HG03097 (cell line): ENCODE data around the gene PTPN2.
A peak's percentile ranks its signal among the peaks of the same experiment; 100 is the strongest.
"Not testable (repeated sequence)": the region's sequence is repeated elsewhere in the genome, so short reads cannot be mapped to it uniquely, and the experiment has no call there.

Experiments used
- ATAC-seq: cut with Tn5 transposase; IDR thresholded peaks from one replicate; pipeline ENCODE4 v1.9.1; 2021; ENCODE audit not compliant: unreplicated experiment, low FRiP score

Gene PTPN2

DNA sequence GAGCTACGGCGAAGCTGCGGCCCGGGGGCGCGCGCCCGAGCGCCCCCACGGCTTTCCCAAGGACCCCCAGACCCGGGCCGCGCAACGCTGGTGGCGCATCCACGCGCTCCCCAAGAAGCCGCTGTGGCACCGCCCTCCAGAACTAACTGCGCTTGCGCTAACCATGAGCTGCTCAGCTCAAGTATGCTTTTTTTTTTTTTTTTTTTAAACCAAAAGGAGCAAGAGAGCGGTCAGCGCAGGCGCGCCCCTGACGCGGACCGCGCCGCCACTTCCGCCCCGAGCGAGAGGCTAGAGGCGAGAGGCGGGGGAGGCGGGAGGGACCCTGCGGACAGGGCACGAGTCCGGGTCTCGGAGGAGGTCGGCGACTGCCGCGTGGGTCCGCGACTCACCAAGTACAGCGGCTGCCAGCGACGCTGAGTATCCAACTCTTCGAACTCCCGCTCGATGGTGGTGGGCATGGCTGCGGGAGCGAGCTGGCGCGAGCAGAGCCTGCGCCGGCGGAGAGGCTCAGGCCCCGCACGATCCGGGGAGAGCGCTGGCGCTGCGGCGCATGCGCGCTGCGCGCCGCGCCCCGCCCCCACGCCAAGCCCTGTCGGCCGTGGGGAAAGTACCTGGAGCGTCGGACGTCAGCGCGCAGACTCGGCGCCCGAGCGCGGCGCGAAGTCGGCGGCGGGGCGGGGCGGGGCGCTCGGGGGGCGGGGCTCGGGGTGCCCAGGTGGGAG, at the start of gene PTPN2:
Gene PTPN2, minus strand, starts transcription at position 554 of the 722 bp plus-strand sequence. Its CDS starts 96 bp downstream, at position 458.
- ATAC-seq: peak; percentile 78

DNA sequence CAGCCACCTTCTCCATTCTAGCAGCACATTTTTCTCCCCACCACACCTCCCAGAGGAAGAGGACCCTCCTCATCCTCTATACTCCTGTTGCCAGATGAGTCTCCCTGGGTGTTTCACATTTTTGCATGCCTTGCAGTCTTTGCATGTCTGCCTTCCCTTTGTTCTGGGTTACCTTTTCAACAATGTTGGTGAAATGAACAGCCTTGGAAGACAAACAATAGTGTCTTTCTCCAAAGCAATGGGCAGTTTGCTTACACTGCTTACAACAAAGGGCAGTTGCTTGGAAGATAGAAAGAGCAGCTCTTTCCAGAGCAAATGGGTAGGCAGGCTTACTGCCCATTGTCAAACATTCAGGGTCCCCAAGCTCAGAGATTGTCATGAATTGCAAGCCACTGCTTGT, 49.3 kb upstream of the PTPN2 start:
- ATAC-seq: no peak

DNA sequence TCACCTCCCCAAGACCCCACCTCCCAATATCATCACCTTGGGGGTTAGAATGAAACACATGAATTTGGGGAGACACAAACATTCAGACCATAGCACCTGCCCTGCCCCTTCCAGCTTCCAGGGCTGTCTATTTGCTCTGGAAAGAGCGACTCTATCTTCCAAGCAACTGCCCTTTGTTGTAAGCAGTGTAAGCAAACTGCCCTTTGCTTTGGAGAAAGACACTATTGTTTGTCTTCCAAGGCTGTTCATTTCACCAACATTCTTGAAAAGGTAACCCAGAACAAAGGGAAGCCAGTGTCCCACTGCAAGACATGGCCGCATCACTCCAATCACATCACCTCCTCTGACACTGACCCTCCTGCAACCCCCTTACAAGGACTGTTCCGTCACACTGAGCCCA, 46.9 kb upstream of the PTPN2 start:
- no peak for ATAC-seq

DNA sequence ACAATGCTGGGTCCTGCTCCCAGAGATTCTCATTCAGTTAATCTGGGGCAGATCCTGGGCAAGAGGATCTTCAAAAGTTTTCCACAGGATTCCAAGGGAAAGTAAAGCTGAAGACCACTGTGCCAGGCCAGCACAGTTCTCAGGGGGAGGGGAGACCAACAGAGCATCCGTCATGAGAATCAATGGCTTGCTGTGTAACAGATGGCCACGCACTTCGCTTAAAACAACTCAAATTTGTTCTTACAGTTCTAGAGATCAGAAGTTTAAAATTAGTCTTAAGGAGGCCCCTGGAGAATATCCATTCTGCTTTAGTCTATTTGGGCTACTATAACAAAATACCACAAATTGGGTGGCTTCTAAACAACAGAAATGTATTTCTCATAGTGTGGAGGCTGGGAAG, 46.3 kb upstream of the PTPN2 start:
- no peak for ATAC-seq

DNA sequence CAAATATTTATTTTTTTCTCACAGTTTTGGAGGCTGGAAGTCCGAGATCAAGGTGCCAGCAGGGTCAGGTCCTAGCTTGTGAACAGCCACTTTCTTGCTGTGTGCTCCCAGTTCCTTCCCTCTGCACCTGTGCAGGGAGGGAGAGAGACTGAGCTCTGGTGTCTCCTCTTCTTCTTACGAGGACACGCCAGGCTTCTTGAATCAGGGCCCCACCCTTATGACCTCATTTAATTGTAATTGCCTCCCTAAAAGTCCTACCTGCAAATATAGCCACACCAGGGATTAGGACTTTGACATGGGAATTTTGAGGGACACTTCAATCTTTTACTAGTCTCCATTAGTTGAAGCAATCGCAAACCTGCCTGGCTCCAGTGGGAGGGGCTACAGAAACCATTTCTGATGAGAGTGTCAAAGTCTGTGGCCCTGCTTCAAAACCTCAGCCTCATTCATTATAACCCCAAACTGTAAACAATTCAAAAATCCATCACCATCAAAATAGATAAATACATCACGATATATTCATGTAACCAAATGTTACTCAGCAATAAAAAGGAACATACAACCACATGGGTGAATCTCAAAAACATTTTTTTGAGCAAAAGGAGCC, 45.5 kb upstream of the PTPN2 start:
- ATAC-seq: no peak

DNA sequence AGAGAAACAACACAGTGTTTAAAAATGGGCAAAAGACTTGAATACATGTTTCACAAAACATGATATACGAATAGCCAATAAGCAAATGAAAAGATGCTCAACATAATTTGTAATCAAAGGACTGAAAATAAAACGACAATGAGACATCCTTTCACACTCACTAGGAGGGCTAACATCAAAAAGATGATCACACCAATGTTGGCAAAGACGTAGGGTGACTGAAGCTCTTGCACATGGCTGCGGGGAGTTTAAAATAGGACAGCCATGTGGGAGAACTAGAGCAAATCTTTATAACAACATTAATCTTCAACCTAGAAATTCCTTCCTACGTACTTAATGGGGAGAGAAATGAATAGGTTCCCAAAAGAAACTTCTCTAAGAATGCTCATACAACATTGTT, 44.6 kb upstream of the PTPN2 start:
- ATAC-seq: no peak

DNA sequence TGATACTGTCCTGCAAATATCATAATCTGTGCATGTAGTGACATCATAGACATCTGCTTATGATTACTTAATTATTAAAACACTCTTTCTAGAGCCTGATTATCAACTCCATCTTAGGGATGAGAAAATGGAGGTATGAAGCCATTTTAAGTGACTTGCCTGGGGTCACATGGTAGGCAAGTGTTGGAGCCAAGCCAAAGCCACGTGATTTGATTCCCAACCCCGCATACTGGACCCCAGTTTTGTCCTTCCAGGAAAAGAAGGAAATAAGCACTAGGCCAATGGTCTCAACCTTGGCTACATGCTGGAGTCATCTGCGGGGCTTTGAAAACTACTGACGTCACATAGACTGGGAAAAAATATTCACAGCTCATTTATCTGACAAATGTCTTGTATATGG, 44.2 kb upstream of the PTPN2 start:
- no peak for ATAC-seq

DNA sequence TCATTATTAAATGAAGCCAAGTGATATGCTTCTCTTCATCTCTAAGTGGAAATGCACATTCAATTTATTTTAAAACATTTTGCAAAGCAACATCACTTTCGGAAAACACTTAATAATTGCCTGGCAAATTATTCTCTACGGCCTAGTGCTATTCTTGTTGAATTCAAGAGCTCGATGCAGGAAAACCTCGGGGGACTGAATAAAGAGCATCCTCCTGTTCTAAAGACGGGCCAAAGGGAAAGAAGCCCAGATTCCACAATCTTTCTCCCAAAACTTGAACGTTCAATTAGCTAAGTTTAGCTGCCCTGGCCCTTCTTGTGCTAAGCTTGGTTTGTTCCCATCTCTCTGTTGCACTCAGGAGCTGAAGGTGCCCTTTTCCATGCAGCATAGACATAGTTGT, 40.6 kb upstream of the PTPN2 start:
- no peak for ATAC-seq

DNA sequence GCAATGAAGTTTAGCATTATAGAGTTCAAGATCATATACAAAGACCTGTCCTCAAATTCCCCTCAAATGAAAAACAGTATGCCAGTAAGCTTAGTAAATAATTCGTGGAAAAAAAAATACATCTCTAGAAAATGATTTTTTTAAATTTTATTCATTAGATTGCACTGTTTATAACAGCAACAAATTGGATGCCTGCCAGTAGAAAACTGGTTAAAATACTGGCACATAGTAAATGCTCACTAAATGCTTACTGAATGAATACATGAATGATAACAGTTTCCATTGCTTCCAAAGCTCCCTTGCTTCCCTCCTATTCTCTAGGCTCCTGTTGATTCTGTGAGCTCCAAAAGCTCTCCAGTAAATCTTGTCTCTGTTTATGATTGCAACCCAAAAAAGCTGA, 38.2 kb upstream of the PTPN2 start:
- no peak for ATAC-seq

DNA sequence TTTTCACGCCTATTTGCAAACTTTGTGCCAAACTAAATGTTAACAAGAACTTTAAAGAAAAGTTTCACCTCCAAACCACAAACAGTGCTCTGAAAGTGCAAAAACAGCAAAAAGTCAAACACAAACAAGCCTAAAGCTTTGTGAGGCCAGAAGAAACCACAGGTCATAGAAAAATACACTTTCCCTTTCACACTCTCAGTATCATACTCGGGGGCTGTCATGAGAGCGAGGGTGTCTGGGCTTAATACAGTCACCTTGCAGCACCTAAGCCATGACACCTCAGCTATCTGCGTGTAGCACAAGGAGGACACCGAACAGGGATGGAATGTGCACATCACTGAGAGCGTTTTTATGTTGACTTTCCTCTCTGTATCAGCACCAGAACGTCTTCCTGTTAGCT, 37.1 kb upstream of the PTPN2 start:
- no peak for ATAC-seq

DNA sequence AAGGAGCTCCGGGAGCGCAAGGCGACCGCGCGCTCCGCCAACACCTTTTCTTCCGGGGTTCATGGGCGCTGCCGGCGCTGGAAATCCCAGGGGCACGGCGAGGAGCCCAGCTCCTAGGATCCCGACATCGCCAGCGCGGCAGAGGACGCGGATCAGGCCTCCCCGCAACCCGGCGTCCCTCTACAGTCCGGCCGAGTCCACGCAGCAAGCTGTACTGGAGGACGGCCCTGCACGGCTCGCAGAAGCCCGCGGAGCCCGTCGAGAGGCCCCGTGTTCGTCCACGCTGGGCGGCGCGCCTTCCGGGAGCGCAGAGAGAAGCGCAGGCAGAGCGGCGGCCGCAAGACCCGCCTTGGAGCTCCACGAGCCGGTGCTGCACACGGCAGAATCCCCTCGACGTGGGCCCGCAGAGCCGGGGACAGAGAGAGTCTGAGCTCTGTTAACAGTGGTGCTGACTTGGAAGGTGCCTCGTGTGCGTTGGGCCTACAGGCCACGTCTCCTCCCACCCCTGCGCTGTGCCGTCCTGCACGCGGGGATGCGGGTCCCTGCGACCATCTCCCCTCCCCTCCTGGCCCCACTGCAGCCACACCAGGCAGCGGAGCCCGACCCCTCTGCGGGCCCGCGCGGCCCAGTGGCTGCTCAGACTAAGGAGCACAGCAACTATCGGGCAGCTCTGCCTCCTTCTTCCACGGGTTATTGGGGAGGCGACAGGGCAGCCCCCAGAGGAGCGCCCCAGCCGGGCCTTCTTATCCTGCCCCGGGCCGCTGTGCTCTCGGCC, 28.1 kb upstream of the PTPN2 start:
- ATAC-seq: no peak

DNA sequence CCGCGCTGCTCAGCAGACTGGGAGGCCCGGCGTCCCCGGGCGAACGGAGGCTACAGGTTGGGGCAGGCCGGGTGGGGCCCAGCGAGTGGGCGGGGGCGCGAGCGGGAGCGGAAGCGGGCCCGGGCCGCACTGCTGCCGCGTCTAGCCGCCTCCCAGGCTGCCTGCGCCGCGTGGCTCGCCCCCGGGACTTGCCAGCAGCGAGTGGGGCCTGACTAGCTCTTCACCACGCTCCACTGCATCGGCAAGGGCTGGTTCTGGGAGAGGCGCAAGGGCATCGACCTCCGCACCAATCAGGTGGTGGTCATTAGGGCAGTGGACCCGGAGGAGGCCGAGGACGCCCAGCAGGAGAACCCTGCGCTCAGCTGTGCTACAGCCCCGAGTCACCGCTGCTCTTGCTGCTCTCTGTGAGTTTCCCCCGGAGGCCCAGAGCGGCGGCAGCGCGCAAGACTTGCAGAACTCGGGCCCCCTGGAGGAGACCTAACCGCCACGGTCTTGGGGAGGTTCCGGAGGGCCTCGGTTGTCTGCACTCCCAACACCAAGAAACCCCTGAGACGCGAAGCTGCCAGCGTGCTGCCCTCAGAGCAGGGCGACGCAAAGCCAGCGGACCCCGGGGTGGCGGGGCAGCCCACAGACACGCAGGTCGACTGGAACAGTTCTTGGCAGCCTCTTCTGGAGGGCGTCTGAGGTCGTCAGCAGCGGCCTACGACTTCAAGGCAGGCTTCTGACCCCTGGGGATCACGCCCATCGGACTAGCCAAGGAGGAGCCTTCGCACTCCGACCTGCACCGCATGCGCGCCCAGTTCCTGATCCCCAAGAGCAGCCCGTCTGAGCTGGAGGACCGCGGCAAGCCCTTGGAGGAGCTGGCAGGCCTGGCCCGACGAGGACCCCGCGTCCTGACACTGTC, 27.2 kb upstream of the PTPN2 start:
- ATAC-seq: no peak

DNA sequence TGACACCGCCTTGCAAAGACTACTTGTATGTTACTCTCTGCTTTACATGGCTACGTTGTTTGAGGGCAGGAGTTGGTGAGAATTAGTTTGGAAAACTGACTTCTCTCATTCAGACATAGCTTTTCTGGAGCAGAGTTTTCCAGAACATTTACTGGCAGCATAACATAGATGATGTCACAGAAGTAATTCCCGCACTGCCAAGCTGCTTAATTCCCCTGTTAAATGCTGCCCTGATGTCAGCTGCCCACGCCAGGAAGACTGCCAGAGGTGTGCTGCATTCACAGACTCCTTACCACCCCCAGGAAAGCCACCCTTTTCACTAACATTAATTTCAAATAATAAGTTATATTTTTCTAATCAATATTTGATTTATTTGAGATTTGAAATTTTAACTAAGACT, 24.7 kb upstream of the PTPN2 start:
- ATAC-seq: no peak

DNA sequence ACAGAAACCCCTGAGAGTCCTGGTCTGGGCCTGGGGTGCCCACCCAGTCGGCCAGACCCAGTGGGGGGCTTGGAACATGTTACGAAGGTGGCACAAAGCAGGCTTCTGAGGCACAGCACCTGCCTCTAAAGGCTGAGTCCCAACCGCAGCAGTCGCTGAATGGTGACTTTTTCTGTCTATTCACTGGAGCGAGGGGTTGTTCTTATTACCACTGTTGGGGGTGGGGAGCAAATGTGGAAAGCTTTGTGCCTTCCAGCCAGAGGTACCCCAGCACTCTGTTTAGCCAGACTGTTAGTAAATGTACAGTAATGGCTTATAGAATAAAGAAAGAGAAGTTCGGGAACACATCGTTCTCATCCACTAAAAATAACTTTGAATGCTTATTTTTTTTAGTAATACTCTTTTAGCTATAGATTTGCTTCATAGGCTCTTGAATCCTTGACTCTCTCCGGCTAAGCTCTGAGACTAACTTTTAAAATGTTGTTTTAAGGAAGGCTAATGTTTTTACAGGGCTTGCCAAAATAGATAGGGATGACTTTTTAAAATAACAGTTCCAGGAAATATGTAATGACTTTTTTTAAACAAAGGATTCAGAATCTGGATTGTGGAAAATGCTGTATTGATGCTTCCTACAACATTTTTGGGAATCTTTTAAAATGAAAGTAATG, 23.4 kb upstream of the PTPN2 start:
- ATAC-seq: no peak

DNA sequence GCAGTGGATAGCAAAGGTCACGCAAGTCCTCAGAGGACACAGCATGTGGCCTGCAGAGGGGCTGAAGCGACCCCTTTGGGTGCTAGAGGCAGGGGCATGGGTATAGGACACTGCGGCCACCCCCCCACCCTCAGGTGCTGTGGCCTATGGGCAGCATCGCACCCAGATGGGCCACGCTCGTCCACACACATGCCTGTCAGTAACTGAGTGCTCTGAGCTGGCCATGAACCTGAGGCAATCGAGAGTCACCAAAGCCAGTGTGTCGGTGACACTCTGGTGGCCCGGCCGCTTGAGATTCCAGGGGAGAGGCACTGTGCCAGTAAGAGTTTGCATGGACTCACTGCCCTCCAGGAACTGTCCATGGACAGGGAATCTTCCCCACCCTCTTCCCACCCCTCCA, 22.7 kb upstream of the PTPN2 start:
- no peak for ATAC-seq

DNA sequence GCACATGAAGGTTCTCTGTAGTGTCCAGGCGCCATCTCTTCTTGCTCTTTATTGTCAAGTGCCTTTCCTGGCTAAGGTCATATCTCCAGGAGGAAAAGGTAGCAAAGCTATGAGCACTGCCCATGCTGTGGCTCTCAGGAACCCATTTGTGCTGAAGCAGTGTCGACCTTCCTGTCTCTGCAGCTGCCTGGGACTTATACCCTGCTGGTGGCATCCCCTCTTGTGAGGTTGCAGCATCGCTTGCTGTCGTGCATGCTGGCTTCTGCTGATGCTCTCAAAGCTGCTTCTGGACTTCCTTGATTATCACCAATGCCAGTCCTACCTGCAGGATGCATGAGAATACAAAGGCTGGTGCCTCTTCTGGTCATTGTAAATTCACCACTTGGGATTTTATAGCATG, 22.1 kb upstream of the PTPN2 start:
- ATAC-seq: no peak

DNA sequence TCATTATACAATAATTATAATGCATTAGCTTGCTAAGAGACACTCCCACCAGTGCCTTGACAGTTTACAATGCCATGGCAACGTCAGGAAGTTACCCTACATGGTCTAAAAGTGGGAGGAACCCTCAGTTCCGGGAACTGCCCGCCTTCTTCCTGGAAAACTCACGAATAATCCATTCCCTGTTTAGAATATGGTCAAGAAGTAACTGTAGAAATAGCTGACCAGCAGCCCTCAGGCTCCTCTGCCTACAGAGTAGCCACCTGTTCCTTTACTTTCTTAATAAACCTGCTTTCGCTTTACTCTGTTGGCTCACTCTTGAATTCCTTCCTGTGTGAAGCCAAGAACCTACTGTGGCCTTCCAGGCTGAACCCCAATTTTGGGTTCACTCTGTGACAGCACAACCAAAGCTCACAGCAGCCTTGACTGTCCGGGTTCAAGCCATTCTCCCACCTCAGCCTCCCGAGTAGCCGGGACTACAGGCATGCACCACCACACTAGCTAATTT, 20.0 kb upstream of the PTPN2 start:
- ATAC-seq: no peak

DNA sequence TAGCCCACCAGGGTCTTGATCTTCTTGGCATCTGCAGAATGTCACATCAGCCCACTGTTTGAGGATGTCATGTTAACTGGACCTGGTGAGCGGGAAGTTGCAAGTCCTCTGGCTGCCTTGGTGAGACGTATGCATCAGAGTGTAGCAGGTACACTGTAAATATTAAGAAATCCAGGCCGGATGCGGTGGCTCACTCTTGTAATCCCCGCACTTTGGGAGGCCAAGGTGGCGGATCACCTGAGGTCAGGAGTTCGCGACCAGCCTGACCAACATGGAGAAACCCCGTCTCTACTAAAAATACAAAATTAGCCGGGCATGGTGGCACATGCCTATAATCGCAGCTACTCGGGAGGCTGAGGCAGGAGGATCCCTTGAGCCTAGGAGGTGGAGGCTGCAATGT, 17.2 kb upstream of the PTPN2 start:
- not testable (repeated sequence) for ATAC-seq

DNA sequence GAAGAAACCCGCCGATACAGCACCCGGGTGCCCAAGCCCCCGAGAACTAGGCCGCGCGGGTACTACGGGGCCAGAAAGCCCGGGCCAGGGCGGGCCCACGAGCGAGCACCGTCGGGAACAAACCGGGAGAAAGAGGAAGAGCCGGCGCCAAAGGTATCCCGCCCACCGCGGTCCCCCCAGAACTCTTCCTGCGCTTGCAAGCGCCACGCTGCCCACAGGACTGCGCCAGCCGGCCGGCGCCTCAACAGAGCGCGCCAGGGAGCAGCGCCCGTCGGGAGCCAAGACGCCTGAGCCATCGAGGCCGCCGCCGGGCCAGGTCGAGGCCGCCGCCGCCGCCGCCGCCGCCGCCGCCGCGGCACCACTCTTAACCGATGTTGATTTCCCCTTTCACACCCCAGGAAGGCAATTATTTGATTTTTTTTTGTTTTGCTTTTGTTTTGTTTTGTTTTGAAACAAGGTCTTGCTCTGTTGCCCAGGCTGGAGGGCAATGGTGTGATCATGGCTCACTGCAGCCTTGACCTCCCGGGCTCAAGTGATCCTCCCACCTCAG, 12.8 kb upstream of the PTPN2 start:
- ATAC-seq: not testable (repeated sequence)

DNA sequence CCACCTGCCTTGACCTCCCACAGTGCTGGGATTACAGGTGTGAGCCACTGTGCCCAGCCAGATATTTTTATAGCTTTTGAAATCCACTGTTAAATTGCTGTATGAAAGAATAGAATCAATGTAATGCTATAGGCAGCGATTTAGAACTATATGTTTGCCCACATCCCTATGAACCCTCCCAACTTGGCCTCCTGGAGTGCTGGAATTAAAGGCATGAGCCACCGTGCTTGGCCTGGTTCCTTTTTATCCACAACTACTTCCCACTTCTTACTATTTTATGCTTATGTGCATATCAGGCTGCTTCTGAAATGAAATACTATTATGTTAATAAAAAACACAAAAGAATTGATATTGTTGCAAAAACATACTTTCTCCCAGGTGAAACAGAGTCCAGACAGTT, 11.6 kb upstream of the PTPN2 start:
- no peak for ATAC-seq
